Stimulated activated CD8-positive, alpha-beta memory T cell treated with anti-CD3 and anti-CD28 coated beads, Interleukin-12 subunit alpha, Interleukin-12 subunit beta, amount 100 ng/mL, for 24 hours (primary cell): Measurements from ENCODE around the gene RPP40.
"Not testable (repeated sequence)": the region's sequence is repeated elsewhere in the genome, so short reads cannot be mapped to it uniquely, and the experiment has no call there.

Experiments used
- DNase-seq: peaks from one replicate; pipeline ENCODE4 v3.0.0-alpha.2; 2020; ENCODE audit errors: extremely low read depth

The RPP40 gene

DNA sequence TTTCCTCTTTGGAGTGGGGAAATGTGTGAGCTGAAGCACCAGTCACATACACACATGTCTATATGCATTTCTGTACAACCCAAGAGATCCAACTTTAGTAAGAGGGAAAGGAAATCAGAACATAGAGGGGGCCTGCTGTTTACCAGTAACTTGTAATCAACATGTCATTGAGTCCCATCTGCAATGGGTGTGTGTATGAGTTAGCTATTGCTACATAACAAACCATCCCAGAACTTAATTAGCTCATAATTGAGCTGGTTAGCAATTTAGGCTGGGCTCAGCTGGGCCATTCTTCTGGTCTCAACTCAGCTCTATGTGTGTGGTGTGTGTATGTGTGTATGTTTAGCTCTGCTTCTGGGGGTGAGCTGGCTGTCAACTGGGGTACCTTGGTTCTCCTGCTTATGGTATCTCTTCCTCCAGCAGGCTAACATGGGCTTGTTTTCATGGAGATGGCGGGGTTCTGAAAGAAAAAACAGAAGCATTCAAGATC, 10.3 kb upstream of the RPP40 start:
- no peak for DNase-seq

DNA sequence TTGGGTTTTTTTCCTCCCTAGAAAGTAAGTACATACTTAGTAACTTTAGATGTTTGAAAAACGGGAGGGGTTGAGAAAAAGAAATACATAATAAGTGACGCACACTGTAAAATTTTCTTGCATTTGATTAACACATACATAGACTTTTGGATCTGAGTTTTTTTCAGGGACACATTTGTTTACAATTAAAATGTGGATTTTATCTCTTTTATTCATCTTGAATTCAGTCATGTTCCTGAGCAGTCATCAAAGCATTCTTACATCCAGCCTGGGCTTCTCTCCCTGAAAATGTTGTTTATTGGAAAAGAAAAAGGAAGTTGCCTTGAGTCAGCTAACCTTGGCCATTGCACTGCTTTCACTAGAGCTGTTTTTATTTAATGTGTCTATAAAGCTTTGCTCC, 8.7 kb upstream of the RPP40 start:
- DNase-seq: no peak

DNA sequence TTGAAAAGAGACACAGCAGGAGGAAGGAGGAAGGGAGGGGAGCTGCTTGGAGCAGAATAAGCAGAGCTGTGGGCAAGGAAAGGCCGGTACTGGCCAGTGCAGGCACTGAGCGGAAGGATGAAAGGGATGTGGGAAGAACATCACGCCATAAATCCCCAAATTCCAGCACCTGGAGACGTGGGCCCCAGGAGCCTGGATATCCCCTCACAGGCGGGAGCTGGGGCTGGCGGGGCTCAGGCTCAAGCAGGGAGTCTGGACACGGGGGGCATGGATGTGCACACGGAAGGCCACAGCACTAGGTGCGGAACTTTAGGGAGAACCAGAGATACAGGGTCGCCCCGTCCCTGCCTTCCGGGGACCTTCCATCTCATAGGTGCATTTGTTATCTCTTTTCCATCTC, 7.5 kb upstream of the RPP40 start:
- DNase-seq: no peak

DNA sequence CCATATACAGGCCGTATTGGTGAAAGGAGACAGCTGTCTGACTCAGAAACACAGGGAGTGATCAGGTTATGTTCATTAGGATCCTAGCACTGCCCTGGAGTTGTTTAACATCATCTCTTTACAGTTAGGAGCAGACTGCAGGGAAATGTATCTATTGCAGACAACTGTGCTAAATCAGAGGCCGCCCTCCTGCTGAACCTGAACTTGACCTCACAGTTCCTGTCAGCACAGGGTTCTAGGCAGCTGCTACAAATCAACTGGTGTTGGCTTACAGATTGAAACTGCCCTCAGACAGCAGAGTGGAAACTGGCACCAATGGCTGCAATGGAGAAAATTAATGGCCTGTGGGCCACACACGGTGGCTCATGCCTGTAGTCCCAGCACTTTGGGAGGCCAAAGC, 3.7 kb upstream of the RPP40 start:
- no peak for DNase-seq

DNA sequence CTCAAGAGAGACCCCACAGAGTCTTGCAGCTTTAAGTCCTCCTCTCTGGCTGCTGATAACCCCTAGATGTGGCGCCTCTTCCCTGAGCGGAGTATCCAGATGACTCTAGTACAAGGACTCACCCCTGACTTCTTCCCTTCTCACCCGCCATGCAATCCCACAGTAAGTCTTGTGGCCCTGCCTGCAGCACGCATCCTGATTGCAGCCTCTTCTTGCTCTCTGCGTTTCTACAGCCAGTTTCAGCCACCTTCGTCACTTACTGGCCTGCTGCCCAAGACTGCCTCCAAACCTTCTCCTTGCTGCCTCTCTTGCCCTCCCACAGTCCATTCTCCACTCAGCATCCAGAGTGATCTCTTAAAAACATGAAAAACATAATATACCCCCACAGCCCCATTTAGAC, 2.4 kb upstream of the RPP40 start:
- no peak for DNase-seq

DNA sequence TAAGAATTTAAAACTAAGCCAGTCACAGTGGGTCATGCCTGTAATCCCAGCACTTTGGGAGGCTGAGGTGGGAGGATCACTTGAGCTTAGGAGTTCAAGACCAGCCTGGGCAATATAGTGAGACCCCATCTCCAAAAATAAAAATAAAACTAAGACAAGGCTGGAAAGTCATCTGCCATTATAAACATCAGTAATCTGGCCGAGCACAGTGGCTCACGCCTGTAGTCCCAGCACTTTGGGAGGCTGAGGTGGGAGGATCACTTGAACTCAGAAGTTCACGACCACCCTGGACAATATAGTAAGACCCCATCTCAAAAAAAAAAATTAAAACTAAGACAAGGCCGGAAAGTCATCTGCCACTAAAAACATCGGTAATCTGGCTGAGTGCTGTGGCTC, 1.2 kb upstream of the RPP40 start:
- not testable (repeated sequence) for DNase-seq

DNA sequence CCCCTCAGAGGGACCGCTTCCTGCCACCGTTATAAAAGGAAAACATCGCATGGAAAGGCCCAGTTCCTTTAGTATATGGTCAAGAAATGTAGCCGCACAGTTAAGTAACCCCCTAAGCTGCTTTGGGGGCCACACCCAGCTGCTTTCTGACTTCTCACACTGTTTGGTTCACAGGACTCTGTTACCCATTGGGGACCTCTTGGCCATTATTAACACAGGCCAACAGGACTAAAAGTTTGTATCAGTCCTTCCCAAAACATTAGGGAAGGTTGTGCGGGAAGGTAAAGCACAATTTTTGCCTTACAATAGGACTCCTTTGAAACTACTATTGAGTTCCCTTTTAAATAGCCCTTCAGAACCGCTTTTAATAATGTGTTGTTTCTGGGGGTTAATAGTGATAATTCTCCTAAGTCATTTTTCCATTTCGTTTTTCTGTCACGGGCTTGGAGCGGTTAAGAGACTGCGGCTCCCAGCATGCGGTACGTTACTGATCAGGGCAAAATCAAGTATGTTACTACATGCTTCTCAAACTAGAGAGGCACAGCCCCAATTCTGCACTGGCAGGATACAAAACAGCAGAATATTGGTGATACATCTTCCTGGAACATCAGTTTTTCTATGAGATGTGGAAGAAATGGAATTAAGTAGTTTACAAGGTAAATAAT, 668 bp upstream of the RPP40 start:
- no peak for DNase-seq

DNA sequence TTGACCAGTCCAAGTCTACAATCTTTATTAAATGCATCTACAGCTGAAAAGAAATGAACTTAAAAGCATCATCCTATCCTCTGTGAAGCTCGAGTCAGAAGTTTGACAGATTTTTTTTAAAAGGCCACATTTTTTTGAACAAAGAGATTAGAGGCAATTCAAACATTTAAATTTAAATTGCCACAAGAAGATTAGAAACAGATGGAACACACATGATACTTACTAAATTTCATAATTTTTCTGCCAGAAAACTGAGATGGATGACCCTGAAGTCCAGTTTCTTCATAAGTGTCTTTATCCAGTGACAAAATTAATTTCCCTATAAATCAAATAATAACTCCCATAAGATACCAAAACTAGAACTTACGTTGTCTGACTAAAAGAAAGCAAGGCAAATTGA, 4.3 kb downstream of the RPP40 start:
- DNase-seq: no peak

DNA sequence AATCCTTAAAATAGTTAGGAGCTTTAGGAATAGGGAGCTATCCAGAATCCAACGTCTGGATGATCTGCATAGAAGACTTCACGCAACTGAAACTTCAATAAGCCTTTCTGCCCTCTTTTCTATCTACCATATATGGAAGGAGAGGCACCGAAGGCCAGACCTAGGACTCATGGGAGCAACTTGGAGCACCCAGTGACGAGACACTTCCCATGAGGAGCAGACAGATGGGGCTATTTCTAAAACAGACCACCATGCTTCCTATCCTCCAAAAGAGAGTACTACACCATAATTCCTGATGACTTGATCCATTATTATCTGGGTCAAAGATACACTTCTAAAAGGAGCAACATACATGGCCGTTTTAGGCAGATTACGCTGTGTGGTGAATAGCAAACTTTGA, 6.0 kb downstream of the RPP40 start:
- DNase-seq: no peak

DNA sequence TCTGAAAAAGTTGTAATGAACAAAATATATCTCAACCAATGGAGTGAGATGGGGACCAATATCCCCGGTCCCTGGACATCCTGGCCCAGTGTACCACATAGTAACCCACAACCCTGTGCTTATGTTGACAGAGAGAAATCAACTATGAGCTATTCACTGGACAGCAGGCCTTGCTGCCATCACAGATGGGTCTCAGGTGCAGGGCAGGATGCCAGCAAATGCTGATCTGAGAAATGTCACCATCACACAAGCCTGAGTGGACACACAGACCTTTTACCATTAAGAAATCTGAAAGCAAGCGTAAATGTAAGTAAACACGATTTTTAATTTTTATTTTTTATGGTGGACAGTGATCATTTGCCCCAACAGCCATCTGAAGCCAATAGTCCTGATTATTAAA, 9.1 kb downstream of the RPP40 start:
- DNase-seq: no peak

DNA sequence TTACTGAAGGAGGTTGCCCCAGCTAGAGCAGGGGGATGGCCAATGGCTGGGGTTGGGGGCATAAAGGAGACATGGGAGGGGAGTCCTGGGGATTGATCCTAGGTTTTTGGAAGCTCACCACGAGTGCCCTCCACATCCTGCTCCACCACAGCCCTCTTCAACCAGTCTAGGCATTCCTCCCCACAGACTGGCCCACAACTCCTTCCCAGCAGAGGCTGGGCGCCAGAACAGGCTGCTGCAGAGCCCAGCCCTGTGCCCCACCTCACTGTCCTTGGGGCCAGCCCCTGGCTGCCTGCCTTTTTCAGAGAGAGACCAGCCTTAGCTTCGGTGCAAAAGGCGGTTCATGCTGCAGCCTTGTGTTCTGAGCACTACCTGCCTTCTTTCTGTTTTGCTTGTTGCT, 16.4 kb downstream of the RPP40 start:
- no peak for DNase-seq

DNA sequence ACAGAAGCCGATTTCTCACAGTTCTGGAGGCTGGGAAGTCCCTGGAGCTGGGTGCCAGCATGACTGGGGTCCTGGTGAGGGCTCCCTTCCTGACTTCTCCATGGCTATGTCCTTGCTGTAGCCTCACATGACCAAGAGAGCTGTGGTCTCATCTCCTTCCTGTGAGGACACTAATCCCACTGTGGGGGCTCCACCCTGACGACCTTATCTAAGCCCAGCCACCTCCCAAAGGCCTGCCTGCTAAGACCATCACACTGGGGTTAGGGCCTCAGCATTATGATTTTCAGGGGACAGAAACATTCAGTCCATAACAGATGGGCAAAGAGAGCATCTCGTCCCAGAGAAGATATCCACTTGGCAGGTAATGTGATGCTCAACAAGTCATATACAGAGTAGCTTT, 16.8 kb downstream of the RPP40 start:
- no peak for DNase-seq

DNA sequence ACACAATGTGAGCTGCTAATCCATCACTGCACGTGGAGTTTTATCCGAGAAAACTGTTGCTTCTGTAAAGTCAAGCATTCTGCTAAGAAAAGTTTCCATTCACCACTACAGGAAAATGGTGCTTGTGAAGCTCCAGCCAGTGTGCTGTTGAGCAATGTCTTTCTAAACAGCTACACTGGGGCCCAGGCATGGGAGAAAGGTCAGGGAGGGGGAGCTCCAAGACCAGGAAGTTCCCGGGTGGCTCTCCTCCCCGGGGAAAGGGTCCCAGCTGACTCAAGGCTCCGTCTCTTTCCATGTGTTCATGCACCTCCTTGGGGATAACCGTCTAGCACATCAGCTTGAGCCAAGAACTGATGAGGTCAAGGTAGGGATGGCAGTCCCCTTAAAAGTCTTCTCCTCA, 20.5 kb downstream of the RPP40 start:
- no peak for DNase-seq

DNA sequence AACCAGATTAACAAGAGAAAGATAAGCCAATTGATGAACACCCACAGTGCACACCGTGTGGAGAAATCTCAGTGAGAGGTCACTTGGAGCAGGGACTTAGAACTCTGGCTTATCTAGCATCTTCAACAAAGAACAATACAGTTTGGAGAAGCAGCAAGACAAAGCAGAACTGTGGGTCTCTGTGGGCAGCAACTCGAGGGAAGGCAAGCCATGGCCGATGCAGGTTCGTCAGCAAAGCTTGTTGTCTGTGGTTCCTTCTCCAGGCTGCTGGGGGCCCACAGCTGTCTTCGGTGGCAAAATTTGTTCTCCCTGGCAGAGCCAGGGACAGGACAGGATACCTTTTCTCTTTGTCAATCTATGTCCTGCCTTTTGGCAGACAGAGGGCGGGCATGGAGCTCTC, 22.1 kb downstream of the RPP40 start:
- no peak for DNase-seq

DNA sequence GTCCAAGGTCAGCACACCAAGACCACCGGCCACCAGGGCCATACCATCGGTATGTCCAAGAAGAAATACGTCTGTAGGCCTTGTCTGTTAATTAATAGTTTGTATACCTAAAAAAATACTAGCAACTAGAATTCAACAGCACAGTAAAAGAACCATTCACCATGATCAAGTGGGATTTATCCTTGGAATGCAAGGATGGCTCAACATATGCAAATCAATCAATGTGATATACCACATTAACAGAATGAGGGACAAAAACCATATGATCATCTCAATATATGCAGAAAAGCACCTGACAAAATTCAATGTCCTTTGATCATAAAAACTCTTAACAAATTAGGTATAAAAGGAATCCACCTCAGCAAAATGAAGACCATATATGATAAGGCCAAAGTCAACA, 24.4 kb downstream of the RPP40 start:
- DNase-seq: no peak

DNA sequence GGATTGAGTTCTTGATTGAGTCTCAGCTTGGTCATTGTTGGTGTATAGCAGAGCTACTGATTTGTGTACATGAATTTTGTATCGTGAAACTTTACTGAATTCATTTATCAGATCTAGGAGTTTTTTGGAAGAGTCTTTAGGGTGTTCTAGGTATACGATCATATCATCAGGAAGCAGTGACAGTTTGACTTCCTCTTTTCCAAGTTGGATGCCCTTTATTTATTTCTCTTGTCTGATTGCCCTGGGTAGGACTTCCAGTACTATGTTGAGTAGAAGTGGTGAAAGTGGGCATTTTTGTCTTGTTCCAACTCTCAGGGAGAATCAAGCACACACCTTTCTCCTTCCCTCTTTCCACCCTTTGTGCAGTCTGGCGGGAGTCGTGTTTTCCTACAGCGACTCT, 26.4 kb downstream of the RPP40 start:
- no peak for DNase-seq

DNA sequence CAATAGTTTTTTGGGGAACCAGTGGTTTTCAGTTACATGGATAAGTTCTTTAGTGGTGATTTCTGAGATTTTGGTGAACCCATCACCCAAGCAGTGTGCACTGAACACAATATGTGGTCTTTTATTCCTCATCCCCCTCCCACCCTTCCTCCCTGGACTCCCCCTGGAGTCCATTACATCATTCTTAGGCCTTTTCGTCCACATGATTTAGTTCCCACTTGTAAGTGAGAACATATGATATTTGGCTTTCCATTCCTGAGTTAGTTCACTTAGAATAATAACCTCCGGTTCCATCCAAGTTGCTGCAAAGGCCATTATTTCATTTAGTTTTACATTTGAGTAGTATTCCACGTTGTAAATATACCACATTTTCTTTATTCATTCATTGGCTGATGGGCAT, 28.3 kb downstream of the RPP40 start:
- no peak for DNase-seq

DNA sequence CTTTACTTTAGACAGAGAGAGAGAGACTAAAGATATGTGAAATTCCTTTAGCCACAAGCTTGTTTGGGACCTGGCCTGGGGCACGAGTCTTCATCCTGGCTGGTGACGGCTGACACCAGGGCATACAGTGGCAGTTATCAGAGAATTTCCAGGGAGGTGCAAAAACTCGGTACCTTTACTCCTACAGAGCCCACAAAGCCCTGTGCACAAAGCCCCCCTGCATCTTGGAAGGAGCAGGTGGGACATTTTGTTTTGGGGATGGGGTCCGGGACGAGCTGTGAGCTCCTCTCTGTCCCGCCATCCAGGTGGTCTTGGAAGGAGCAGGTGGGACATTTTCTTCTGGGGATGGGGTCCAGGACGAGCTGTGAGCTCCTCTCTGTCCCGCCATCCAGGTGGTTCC, 28.9 kb downstream of the RPP40 start:
- no peak for DNase-seq

DNA sequence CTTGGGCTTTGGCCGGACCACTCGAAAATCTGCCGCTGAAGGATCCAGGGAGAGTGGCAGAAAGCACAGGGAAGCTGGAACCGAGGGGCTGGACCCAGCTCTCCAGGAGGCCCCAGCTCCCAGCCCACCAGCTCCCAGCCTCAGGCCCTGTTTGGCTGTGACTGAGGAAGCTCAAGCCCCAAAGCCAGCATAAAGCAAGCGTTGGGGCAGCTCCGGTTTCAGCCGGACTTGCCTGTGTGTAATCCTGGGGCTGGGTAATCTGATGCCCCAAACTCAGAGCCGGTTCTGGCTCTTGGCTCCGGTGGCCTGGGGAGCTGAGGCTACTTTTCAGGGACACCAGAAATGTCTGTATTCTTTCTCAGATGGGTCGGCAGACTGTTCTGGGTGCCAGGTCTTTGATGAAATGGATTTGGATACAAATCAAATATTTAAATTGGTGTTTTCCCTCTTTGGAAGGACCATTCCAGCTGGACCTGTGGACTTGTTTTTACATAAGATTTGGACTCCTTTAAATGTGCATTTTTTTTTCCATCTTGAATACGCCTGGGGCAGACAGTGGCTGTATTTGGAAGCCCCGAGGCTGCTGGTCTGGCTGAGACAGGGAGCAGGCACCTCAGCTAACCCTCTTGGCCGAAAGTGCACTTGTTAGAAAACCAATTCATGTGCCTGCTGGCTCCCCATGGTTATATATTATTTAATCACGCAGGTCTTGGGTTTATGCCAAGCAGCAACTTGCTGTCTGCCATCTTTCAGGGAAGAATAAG, 29.7 kb downstream of the RPP40 start:
- no peak for DNase-seq

DNA sequence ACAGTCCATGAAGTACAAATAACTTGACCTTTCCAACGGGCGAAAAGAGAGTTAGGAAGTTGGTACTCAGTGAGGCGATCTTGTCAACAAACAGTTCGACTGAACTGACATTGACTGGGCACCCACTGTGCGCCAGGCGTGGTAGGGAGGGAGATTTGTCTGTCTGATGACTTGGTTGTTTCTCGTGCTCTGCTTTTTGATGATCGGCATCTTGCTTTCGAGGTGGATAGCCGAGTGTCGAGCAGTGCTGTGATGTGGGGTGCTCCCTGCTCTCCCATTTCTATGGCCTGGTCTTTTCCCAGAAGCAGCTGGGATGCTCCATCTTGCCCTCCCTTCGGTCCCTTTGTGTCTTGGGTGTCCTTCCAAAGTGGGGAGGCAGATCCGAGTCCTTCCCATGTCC, 30.4 kb downstream of the RPP40 start:
- no peak for DNase-seq

DNA sequence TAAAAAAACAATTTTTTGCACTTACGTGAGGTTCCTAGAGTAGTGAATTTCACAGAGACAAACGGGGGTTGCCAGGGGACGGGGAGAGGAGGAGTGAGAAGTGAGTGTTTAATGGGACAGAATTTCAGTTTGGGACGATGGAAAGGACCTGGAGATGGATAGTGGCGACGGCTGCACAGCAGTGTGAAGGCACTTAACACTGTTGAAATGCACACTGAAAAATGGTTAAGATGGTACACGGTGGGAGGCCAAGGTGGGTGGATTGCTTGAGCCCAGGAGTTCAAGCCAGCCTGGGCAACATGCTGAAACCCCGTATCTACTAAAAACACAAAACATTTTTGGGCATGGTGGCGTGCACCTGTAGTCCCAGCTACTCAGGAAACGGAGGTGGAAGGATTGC, 31.4 kb downstream of the RPP40 start:
- no peak for DNase-seq

DNA sequence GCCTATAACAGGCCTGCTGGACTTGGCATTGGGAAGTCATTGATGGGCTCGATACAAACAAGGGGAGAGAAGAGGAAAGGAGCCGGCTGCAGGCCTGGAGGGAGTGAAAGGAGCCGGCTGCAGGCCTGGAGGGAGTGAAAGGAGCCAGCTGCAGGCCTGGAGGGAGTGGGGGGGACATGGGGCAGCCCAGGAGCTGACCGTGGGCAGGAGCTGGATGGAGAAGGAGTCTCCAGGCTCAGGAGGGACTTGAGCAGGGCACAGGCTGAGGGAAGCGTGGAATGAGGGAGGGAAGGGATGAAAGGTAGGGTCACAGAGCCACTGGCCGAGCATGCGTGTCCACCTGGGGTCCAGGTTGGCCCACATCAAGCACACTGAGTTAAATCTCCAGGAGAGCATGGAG, 32.0 kb downstream of the RPP40 start:
- DNase-seq: no peak

DNA sequence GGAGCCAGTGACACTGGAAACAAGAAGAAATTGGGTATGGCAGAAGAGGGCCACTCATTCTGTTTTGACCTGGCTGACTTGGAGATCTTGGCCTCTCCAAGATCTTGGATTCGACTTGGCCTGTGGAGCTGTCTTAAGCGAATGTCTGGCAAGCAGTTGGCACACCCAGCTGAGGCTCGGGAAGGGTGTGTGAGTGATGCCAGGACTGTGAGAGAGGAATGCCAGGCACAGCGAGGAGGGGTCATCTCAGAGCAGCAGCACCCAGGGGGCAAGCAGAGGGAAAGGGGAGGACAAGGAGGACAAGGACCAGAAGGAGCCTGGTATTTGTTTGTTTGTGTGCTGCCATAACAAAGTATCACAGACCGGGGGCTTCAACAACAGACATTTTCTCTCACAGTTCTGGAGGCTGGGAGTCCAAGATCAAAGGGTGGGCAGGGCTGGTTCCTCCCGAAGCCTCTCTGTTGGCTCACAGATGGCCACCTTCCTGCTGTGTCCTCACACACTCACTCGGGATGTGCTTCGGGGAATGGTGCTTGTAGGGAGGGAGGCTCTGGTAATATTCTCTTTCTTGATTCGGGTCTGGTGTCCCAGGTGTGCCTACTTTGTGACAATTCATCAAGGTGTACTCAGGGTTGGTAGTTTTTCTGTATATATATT, 33.0 kb downstream of the RPP40 start:
- DNase-seq: no peak
